Suppressor macrophage treated with lipopolysaccharide for 1 hour (primary cell): Measurements from ENCODE around the gene ST6GALNAC5.

Experiments
- DNase-seq, 3 donors: peaks; one replicate each; pipeline ENCODE4 v3.0.0-alpha.2; 2020 to 2022

ST6GALNAC5 gene

DNA sequence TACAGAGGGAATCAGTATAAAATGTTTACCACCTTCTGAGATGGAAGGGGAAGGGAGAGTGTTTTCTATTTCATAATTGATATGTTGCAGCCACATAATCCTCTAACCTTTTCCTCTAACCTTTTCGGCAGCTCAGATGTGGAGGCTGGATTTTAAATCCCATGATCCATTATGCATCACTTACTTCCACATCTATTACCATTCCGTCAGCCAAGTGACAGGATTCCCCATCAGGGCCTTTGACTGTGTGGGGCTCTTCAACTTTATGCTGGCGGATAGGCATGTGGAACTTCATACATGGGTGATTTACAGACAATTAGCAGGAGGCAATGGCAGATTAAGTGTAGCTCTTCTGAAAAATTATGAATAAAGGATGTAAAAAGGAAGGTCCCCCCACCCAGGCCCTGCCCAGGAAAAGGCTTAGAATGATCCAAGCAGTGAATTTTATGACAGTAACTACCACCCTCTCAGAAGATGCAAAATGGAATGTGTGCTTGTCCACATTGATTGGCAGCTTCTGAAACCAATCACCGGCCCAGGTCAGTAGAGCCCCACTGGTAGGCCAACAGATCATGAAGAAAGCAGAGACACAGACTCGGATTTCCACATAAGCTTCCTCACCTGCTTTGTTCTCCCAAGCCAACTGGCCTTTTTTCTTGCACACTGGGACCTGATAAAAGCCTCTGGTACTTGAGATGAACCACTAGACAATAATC lies 147.0 kb downstream of the ST6GALNAC5 start:
- no peak for DNase-seq

DNA sequence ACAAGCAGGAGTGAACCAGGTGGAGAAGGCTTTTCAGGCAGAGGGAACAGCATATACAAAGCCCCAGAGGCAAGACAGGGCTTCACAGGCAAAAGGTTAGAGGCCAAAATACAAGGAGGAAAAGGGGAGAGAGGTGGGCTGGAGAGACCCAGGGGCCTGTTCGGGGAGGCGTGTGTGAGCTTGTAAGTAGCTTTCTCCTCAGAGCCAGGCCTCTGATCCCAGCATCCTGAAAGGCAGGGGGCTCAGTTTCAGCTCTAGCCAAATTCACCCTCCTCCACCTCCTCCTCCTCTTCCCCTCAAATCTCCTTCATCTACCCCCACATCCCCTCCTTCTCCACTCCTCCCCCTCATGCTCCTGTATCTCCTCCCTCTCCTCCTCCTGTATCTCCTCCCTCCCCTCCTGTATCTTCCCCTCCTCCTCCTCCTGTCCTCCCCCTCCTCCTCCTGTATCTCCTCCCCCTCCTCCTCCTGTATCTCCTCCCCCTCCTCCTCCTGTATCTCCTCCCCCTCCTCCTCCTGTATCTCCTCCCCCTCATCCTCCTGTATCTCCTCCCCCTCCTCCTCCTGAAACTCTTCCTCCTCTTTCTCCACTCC lies 148.6 kb downstream of the ST6GALNAC5 start:
- no peak for DNase-seq

DNA sequence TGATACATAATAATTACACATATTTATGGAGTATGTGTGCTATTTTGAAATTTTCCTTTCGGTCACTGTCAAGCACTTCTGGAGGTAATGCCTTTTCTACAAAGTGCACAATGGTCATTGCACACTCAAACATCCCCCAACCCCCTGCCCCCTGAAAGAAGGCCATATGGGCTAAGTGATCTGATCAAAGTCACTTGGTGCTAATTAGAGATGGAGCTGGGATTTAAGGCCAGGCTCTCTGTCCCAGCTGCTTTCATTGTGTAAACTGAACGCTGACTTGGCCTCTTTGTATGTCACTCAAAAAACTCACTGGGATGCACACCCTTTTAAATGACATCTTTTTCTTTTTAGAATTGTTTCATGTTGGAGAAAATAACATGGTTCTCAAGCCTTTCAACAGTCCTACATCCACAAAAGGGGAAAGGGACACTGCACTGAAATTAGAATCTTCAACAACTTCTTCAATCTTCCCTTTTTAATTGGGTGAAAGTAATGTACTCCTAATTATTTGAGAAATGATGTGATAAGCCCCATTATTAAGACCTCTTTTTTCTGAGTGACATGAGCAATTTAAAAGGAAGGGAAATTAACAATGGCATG lies 149.2 kb downstream of the ST6GALNAC5 start:
- no peak for DNase-seq

DNA sequence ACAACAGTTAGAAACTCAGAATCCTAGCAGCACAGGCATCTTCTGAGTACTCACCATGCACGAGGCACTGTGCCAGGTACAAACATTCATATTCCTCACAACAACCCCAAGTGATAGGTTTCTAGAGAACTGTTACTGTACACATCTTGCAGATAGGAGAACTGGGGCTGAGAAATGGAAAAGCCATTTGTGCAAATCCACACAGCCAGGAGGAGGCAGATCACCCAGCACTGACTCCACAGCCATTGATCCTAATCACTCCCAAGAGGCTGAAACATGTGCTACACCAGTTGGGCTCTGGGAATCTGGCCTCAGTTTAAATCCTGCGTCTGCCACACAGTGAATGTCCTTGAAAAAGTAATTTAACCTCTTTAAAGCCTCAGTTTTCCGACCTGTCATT lies 151.0 kb downstream of the ST6GALNAC5 start:
- DNase-seq: no peak

DNA sequence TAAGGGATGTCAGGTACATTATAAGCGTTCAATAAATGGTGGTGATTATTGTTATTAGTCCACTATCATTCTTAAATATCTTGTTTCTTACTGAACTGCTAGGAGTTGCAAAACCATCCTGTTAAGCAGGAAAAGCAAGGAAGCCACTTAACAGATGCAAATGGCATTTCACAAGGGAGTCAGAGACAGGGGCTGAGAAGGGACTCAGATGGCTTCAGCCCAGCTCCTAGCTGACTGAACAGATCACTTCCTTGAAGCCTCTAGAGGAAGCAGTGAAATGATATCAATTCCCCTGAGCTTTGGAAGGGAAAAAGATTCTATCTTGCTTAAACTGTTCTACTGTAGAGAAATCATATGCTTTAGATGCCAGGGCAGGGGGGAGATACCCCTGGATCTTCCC lies 151.5 kb downstream of the ST6GALNAC5 start:
- DNase-seq: no peak

DNA sequence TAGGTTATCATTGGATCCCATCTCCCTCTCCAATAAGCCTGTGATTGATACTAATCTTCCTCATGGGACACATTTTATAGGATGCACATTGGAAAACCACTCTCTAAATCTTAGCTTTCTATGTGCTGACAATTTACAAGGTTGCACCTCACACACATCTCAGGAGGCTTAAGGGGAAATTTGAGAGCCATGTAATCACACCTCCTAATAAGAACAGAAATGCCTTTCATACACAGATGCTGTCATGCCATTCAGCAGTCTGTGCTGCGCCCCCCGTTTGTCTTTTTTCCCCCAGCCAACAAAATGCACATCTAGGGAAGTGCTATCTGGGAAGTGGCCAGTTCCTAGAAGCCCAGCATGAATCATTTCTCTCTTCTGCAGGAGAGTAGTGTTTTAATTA lies 154.5 kb downstream of the ST6GALNAC5 start:
- no peak for DNase-seq

DNA sequence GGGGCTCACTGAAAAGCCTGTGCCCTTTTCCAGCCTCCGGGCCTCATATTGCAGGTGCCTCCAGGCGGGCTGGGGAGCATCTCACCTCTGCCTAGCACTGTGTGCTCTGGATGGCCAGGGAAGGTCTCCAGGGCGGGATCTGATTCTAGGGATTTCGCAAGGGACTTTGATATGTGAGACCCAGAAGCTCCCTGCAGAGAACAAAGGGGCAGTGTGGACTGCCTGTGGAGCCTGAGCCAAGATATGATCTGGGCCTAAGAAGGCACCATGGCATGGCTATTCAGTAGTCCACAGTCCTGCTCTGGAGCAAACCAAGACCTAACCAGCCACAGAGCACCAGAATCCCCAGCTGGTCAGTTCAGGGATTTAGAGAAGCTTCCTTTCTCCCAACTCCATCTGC lies 157.2 kb downstream of the ST6GALNAC5 start:
- no peak for DNase-seq

DNA sequence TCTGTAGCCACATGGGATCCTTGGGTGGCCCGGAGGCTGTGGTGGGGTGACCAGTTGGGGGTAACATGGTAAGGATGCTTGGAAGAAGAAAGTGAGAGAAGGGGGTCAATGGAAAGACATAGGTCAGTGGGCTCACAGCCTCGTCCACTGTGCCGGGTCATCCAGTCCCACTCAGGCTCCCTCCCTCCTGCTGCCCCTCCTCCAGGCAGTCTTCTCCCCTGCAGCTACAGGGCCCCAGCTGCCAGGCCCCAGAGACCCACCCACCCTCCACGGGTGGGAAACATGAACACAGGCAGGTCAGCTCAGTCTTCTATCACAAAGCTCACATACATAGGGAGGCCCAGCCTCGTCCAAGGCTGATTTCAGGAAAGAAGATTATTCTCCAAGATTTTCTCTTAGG lies 158.3 kb downstream of the ST6GALNAC5 start:
- DNase-seq: no peak

DNA sequence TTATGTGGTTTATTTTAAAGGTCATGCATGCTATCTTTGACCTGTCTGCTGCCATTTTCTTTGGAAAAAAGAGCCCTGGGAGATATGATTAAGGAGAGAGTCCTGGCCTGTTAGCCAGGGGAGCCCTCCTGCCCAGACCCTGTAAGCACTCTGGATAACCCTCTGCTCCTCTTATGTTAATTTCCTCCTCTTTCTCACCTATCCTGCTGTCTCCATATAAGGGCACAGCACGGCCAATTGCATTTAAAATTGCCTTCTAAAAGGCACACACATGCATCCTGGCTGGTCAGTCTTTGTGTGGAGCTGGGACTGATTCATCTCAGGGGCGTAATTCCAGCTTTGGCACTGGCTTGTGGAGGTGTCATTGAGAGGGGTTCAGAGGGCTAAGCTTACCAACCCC lies 158.9 kb downstream of the ST6GALNAC5 start:
- no peak for DNase-seq

DNA sequence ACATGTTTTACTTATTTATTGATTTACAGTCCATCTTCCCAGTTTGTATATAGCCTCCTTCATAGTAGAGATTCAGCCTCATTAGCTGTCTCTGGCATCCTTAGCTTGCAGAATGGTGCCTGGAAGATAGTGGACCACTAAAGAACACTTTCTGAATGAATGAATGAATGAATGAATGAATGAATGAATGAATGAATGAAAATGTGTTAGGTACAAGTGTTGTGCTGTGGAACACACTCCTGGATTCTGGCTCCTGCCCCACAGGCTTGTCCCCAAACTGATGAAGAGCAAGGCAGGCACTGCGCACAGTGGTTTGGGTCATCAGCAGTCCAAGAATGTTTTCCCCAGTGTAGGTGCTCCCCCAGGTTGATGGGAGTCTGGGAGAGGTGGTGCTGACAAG lies 159.4 kb downstream of the ST6GALNAC5 start:
- DNase-seq: no peak

DNA sequence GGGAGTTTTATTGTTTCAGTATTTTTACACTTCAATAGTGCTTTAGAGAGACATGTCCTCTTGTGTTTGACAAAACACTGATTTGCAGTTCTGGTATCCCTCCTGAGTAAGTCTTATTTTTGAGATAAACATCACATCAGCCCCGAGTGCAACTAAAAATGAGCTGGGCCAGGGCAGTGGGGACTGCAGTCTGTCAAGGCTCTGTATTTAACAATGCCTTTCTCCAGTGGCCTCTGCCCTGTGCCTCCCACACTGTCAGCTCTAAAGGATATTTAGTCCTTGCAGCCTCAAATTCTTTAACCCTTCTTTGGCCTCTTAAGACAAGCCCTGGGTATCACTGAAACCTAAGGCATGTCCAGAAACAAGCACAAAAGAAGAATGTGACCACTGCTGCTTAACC lies 160.6 kb downstream of the ST6GALNAC5 start:
- DNase-seq: no peak

DNA sequence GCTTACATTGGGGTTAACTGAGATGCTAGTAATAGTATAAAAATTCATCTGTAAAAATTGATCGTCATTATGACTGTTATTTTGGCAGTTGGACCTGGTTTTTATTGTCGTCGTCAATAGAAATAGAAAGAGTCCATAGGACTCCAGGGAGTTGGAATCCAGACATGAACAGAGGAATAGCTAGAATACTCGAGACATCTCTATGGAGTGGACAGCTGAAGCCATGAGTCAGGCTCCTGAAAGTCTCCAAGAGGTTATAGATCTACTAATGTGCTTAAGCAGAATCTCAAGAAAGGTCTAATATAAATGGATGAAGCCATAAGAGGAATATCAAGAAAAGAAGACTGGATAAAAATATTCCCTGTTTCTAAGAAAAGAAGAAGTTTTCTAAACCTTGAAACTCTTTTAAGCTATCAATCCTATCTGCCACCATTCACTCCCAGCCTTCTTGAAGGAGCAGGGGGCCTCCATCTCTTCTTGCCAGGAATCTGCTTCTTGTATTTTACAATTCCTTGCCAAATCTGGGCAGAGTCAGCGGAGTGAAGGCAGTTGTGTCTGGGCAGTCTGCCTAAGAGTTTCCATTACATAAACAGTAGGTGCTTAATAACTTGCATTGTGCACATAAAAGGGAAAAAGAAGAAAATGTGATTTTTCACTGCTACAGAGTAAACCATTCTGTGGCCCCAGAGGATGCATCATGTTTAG lies 163.3 kb downstream of the ST6GALNAC5 start:
- no peak for DNase-seq

DNA sequence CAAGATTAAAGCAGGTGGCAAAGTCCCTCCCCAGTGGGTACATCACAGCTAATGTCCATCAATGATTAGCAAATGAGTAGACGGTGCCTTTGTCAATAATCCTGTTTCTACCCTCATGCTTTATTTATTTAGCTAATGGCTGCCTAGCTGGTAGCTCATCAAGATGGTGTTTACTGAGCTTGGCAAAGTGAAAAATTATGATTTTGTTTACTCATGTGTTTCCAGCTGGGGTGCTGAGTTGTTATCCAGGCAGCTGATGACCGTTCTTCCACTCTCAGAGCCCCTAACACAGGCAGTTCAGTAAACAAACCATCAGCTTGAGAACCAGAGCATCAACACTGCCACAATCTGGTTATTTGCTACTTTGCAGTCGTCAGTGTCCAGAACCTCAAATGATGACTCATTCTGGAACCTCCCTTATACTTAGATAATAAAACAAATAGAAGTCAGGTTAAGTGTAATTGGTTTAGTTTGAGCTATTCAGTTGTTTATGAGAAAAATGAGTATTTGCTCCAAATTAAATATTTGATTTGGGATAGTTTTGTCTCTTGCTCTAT lies 163.9 kb downstream of the ST6GALNAC5 start:
- no peak for DNase-seq

DNA sequence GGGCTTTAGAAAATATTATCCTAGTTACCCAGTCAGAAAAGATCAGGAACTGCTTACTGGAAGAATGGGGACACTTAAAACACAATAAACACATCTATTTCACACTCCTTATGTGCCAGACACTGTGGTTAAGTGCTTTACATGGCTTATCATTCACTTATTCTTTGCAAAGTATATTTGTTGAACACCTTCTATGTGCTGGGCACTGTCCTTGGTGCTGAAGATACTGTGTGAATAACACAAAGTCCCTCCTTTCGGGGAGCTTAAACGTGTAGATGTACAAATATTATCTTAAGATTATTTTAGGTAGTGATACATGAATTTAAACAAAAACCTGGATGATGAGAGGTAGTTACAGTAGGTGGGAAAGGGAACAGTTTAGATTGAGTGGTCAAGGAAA lies 169.3 kb downstream of the ST6GALNAC5 start:
- peak in 2 of 3 donors; percentile 27 to 47 for DNase-seq

DNA sequence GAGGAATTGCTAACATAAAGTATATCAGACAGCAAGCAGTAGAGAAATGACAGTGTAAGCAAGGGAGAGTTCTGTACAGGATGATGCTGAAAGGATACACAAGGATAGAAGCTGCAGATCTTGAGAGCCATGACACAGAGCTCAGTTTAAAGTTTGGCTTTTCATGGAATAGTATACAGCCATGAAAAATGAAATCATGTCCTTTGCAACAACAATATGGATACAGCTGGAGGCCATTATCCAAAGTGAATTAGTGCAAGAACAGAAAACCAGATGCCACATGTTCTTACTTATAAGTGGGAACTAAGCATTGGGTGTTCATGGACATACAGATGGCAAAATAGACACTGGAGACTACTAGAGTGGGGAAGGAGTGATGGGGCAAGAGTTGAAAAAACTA lies 169.8 kb downstream of the ST6GALNAC5 start:
- DNase-seq: no peak

DNA sequence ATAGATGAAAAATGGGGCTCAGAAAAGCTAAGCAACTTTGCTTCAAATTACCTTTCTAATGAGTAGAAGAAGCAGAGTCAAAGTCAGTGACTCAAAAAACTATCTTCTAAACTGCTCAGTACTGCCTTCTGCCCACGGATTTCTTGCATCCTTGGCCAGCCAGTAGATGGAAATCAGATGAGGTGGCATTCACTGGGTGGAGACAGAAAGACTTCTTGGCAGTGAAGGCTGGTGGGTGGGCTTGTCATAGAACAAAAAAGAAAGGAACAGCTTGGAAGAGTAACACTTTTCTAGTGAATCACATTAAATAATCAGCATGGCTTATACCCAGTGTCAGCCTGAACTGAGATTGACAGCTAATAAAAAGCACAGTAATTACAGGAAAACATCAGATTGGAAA lies 170.7 kb downstream of the ST6GALNAC5 start:
- no peak for DNase-seq

DNA sequence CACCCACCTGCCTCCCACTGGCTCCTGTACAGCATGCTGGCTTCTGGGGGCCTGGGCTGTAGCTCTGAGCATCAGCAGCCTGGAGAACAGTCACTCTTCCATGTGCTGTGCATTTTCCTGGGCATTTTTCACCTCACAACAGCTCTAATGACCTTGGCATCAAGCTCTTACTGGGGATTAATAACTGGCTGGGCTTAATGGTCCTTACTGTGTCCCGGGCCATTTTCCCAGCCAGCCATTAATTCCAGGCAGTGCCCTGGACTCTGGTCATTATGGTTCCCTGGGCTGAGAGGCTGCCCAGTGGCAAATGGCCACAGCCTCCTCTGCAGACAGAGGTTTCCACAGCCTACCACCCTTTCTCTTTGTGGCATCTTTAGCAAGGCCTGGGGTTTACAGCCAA lies 171.8 kb downstream of the ST6GALNAC5 start:
- DNase-seq: no peak

DNA sequence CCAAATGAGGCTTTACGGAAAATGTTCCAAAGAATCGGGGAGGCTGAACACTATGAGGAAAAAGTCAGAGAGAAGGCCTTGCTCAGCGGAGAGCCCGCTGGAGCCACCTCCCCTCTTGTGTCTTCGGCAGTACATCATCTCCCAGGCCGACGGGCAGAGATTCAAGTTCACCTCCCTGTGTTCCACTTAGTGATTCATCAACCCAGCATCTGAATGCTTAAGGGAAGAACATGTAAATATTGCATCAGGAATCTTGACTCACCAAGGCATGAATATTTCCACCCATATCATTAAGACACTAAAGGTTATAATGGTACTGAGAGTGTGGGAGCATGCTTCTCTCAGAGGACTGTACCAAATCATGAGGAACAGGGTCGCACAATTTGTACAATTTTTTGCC lies 172.5 kb downstream of the ST6GALNAC5 start:
- no peak for DNase-seq

DNA sequence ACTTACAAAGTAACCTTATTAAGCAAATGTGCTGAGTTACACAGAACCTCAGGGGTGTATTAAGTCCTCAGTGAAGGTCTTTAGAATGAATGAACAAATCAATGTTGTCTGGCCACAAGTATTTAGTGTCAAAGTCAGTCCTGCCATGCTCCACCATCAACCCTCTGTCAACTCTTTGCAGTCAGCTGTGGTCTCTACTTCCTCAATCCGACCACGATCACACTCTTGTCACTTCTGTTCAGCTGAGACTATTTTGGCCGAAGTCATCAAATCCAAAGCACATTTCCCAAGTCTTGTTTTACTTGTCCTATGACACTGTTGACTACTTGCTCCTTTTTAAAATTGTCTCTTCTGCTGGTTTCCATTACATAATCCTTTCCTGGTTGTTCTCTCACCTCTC lies 173.5 kb downstream of the ST6GALNAC5 start:
- DNase-seq: peak in 2 of 3 donors; percentile 4 to 11

DNA sequence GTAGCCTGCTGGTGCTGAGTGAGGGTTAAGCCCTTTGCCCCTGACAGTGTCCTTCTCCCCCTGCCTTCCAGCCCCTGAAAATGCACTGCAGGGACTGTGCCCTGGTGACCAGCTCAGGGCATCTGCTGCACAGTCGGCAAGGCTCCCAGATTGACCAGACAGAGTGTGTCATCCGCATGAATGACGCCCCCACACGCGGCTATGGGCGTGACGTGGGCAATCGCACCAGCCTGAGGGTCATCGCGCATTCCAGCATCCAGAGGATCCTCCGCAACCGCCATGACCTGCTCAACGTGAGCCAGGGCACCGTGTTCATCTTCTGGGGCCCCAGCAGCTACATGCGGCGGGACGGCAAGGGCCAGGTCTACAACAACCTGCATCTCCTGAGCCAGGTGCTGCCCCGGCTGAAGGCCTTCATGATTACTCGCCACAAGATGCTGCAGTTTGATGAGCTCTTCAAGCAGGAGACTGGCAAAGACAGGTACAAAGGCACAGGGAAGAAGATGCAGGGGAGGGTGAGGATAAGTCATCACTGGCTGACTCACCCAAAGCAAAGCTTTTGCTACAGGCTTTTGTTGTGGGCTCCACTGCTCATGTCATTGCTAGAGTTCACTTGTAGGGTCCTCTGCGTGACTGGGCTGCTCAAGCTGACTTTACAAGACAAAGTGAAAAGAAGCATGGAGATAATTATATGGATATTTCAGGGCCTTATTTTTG lies 177.0 kb downstream of the ST6GALNAC5 start:
- no peak for DNase-seq

DNA sequence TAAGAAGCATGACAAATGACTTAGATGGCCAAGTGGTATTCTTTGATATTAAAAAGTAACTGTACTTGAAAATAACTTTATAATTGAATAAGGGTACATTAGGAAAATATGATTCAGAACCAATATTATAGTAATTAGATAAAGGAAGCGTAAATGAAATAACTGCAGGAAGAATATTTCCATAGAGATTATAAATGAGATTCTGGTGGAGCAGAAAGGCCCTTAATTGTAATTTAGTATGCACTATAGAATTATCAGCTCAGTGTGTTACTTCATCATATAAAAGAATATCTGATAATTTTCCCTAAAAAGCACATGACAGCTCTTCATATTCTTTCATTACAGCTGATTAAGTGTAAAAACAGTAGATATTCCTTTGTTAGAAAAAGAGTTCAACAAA lies 180.3 kb downstream of the ST6GALNAC5 start:
- DNase-seq: no peak

DNA sequence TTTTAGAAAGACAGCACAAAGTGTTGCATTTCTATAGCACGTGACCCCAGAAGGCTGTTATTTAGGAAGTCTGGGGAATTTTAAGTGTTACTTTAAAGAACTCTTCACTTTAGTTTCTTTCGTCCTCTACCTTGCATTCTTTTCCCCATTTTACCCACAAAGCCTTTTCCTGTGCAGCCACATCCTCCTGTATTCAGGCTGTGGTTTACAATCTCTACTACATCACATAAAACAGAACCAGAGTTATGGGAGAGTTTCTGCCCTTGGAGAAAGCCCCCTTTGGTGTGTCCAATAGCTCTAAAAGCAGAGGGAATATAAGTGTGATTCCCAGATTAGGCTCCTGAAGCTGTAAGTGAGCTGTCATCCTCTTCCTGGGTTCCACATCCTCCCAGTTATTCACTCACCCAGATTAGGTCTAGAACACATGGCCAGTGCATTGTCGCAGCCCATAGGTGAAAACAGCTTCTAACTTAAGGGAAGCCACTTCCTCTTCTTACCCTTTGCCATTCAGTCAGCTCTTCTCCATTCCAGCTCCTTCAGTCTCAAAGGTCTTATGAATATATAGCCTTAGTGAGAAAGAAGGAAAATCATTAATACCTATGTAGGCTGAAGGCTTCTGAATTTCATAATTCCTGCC lies 180.8 kb downstream of the ST6GALNAC5 start:
- DNase-seq: no peak
